ENCODE data around the gene CYLC1. TPM values are rescaled to one million over a fixed set of nuclear protein-coding genes. Genes with fewer than 3 reads are reported as not detected.

Gene CYLC1
- total RNA-seq, 2 experiments from 2014 or later = not detected

DNA sequence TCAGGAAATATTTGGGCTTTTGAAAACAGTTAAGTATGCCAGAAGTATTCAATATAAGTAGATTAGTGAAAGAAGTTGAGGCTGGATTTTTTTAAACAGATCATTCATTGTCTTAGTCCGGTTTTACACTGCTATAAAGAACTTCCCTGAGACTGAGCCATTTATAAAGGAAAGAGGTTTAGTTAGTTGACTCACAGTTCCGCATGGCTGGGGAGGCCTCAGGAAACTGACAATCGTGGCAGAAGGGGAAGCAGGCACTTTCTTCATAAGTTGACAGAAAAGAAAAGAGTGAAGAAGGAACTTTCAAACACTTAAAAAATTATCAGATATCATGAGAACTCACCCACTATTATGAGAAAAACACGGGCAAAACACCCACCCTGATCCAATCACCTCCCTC, 31.1 kb upstream of the CYLC1 start:
- TF ChIP-seq, protein P1, sequence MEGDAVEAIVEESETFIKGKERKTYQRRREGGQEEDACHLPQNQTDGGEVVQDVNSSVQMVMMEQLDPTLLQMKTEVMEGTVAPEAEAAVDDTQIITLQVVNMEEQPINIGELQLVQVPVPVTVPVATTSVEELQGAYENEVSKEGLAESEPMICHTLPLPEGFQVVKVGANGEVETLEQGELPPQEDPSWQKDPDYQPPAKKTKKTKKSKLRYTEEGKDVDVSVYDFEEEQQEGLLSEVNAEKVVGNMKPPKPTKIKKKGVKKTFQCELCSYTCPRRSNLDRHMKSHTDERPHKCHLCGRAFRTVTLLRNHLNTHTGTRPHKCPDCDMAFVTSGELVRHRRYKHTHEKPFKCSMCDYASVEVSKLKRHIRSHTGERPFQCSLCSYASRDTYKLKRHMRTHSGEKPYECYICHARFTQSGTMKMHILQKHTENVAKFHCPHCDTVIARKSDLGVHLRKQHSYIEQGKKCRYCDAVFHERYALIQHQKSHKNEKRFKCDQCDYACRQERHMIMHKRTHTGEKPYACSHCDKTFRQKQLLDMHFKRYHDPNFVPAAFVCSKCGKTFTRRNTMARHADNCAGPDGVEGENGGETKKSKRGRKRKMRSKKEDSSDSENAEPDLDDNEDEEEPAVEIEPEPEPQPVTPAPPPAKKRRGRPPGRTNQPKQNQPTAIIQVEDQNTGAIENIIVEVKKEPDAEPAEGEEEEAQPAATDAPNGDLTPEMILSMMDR (conservative IDR thresholded peaks at IDR 0.05; ENCODE audit: low read length) = no peak
- no peak for TF ChIP-seq EZH2phosphoT487 (IDR thresholded peaks at IDR 0.05; ENCODE audit: borderline replicate concordance, low read depth, low read length)
- DNase-seq (ENCODE audit: low spot score) = no peak
- H3K79me2 ChIP-seq (ENCODE audit: insufficient read depth, low read depth, low read length) = no peaks in the 10 kb centered on the region
- no peaks in the 10 kb centered on the region for H3K9me3 ChIP-seq (ENCODE audit: low read length)
- ChIA-PET CTCF (ENCODE audit: unreplicated experiment) (no interaction called here), POLR2A (no interaction called here)
- BruUV-seq (replicated peaks) = no TSS peak
- no peaks in the 10 kb centered on the region for H3K9me2 ChIP-seq (ENCODE audit: insufficient read depth, low read length)
- no peaks in the 10 kb centered on the region for H3K4me1 ChIP-seq (ENCODE audit: insufficient read depth, low read length, poor library complexity, severe bottlenecking)
- no peak overlapping the region for H3K4me3 ChIP-seq (ENCODE audit: low read depth, low read length, poor library complexity, severe bottlenecking)
- H2AFZ ChIP-seq (ENCODE audit: low read length) = no peak overlapping the region
- H3K36me3 ChIP-seq (ENCODE audit: insufficient read depth, low read length) = no peaks in the 10 kb centered on the region
- H4K20me1 ChIP-seq (ENCODE audit: insufficient read depth, low read length) = no peaks in the 10 kb centered on the region
- H3K27ac ChIP-seq (ENCODE audit: low read depth, low read length, poor library complexity, severe bottlenecking) = no peak overlapping the region
- no peak overlapping the region for H3K4me2 ChIP-seq (ENCODE audit: low read length)
- intact Hi-C loops (cut with micrococcal nuclease; ENCODE audit: unreplicated experiment) = no loop called here

DNA sequence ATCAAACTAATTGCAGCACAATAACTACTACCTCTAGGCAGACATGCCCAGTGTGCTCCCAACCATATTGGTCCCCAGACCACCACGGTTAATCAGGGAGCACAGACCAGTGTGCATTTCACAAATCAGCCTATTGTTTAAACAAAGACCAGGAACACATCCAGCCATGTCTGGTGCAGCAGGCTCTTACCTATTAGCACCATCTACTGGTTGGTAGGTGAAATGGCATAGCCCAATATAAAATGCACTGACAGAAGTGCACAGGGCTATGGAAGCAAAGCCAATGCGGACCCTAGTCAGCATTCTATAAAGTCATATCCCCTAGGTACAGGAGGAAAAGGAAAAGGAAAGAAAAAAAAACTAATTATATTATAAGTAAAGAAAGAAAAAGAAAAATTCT, 15.5 kb upstream of the CYLC1 start:
- H3K4me1 ChIP-seq (ENCODE audit: insufficient read depth, low read length, poor library complexity, severe bottlenecking) = no peaks in the 10 kb centered on the region
- ChIA-PET CTCF (ENCODE audit: unreplicated experiment) (no interaction called here), POLR2A (no interaction called here)
- no peak overlapping the region for H3K4me2 ChIP-seq (ENCODE audit: low read length)
- intact Hi-C loops (cut with micrococcal nuclease; ENCODE audit: unreplicated experiment) = no loop called here
- no peaks in the 10 kb centered on the region for H3K36me3 ChIP-seq (ENCODE audit: insufficient read depth, low read length)
- H3K4me3 ChIP-seq (ENCODE audit: low read depth, low read length, poor library complexity, severe bottlenecking) = no peak overlapping the region
- TF ChIP-seq, protein P1 (conservative IDR thresholded peaks at IDR 0.05; ENCODE audit: low read length) = peak; percentile 75
- no peak for TF ChIP-seq EZH2phosphoT487 (IDR thresholded peaks at IDR 0.05; ENCODE audit: borderline replicate concordance, low read depth, low read length)
- peak; percentile 39 for DNase-seq (ENCODE audit: low spot score)
- no TSS peak for BruUV-seq (replicated peaks)
- H3K27ac ChIP-seq (ENCODE audit: low read depth, low read length, poor library complexity, severe bottlenecking) = no peak overlapping the region
- H2AFZ ChIP-seq (ENCODE audit: low read length) = no peak overlapping the region
- no peaks in the 10 kb centered on the region for H4K20me1 ChIP-seq (ENCODE audit: insufficient read depth, low read length)
- H3K9me2 ChIP-seq (ENCODE audit: insufficient read depth, low read length) = no peaks in the 10 kb centered on the region
- H3K9me3 ChIP-seq (ENCODE audit: low read length) = no peaks in the 10 kb centered on the region
- no peaks in the 10 kb centered on the region for H3K79me2 ChIP-seq (ENCODE audit: insufficient read depth, low read depth, low read length)

DNA sequence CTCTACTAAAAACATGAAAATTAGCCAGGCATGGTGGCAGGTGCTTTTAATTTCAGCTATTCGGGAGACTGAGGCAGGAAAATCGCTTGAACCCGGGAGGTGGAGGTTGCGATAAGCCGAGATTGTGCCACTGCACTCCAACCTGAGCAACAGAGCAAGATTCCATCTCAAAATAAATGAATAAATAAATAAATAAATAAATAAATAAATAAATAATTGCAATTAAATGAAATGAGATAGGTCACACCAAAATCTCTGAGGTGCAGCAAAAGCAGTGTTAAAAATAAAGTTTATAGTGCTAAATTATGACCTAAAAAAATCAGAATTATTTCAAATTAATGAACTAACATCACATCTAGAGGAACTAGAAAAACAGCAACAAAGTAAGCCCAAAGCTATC, 13.6 kb upstream of the CYLC1 start:
- no peak overlapping the region for H3K4me2 ChIP-seq (ENCODE audit: low read length)
- H3K9me2 ChIP-seq (ENCODE audit: insufficient read depth, low read length) = no peaks in the 10 kb centered on the region
- no peak overlapping the region for H3K4me3 ChIP-seq (ENCODE audit: low read depth, low read length, poor library complexity, severe bottlenecking)
- intact Hi-C loops (cut with micrococcal nuclease; ENCODE audit: unreplicated experiment) = no loop called here
- H3K27ac ChIP-seq (ENCODE audit: low read depth, low read length, poor library complexity, severe bottlenecking) = no peak overlapping the region
- H2AFZ ChIP-seq (ENCODE audit: low read length) = no peak overlapping the region
- H3K4me1 ChIP-seq (ENCODE audit: insufficient read depth, low read length, poor library complexity, severe bottlenecking) = no peaks in the 10 kb centered on the region
- H3K79me2 ChIP-seq (ENCODE audit: insufficient read depth, low read depth, low read length) = no peaks in the 10 kb centered on the region
- DNase-seq (ENCODE audit: low spot score) = no peak
- TF ChIP-seq, protein P1 (conservative IDR thresholded peaks at IDR 0.05; ENCODE audit: low read length) = no peak
- no peak for TF ChIP-seq EZH2phosphoT487 (IDR thresholded peaks at IDR 0.05; ENCODE audit: borderline replicate concordance, low read depth, low read length)
- H3K9me3 ChIP-seq (ENCODE audit: low read length) = no peaks in the 10 kb centered on the region
- POLR2A ChIA-PET = no interaction called here
- CTCF ChIA-PET (ENCODE audit: unreplicated experiment) = no interaction called here
- H4K20me1 ChIP-seq (ENCODE audit: insufficient read depth, low read length) = no peaks in the 10 kb centered on the region
- H3K36me3 ChIP-seq (ENCODE audit: insufficient read depth, low read length) = no peaks in the 10 kb centered on the region
- BruUV-seq (replicated peaks) = no TSS peak

All from OCI-LY7 (cell line).